H1 (cell line): ENCODE results near the gene C20orf96. TPM values are rescaled to one million over a fixed set of nuclear protein-coding genes. Genes with fewer than 3 reads are reported as not detected.
A peak's percentile ranks its signal among the peaks of the same experiment; 100 is the strongest.

Source experiments
- ATF2 ChIP-seq: IDR thresholded peaks from 2 replicates; pipeline ENCODE4 v1.6.1; 2012; ENCODE audit warnings: low read length, inconsistent platforms
- BCL11A ChIP-seq, 2 experiments: IDR thresholded peaks; one replicate each; pipeline ENCODE4 v1.6.1; 2011; ENCODE audit warnings: low read depth in 2 of 2, low read length in 2 of 2, mild to moderate bottlenecking in 2 of 2
- CHD2 ChIP-seq: IDR thresholded peaks from 2 replicates; pipeline ENCODE4 v1.6.1; 2012; ENCODE audit warnings: low read length, improper control_type of control experiment
- CTCF ChIP-seq, 3 experiments: IDR thresholded peaks; 1 replicate in 2 of 3; 2 replicates in 1 of 3; pipeline versions ENCODE4 v1.5.1 to v1.6.1; 2011; ENCODE audit warnings: low read length in 3 of 3, mild to moderate bottlenecking in 3 of 3, inconsistent platforms in 2 of 3, low read depth in 1 of 3, moderate library complexity in 1 of 3; ENCODE audit not compliant: insufficient read depth in 1 of 3; ENCODE audit errors: control extremely low read depth in 1 of 3
- EP300 ChIP-seq, 2 experiments: IDR thresholded peaks; 1 replicate in 1 of 2; 2 replicates in 1 of 2; pipeline ENCODE4 v1.6.1; 2011 to 2012; ENCODE audit warnings: low read depth in 2 of 2, low read length in 2 of 2, mild to moderate bottlenecking in 2 of 2, borderline replicate concordance in 1 of 2, inconsistent platforms in 1 of 2, moderate library complexity in 1 of 2
- FOSL1 ChIP-seq: IDR thresholded peaks from 2 replicates; pipeline ENCODE4 v1.6.1; 2011; ENCODE audit warnings: mild to moderate bottlenecking, low read depth, low read length, moderate library complexity; ENCODE audit not compliant: insufficient read depth
- GABPA ChIP-seq: IDR thresholded peaks from 2 replicates; pipeline ENCODE4 v1.6.1; 2011; ENCODE audit warnings: mild to moderate bottlenecking, low read length, moderate library complexity, borderline replicate concordance; ENCODE audit not compliant: insufficient read depth
- HDAC2 ChIP-seq, 2 experiments: fragments of 300-600 bp in 1 of 2; sonication (generic) in 1 of 2; IDR thresholded peaks; 2 replicates each; pipeline ENCODE4 v1.6.1; 2011 to 2012; ENCODE audit warnings: low read depth in 2 of 2, low read length in 2 of 2, mild to moderate bottlenecking in 2 of 2, moderate library complexity in 2 of 2, borderline replicate concordance in 1 of 2, inconsistent platforms in 1 of 2
- JUN ChIP-seq: IDR thresholded peaks from 2 replicates; pipeline ENCODE4 v1.6.1; 2011; ENCODE audit warnings: low read depth, mild to moderate bottlenecking, improper control_type of control experiment, low read length
- KDM1A ChIP-seq: fragments of 200-600, 300-600 bp; sonication (generic); IDR thresholded peaks from 2 replicates; pipeline ENCODE4 v1.7.1; 2016; ENCODE audit warnings: mild to moderate bottlenecking, low read length, borderline replicate concordance
- RNF2 ChIP-seq: fragments of 200-900, 300-1000 bp; sonication (generic); IDR thresholded peaks from 2 replicates; pipeline ENCODE4 v1.7.1; 2016; ENCODE audit warnings: borderline replicate concordance, low read depth, mild to moderate bottlenecking, antibody characterized with exemption, low read length; ENCODE audit not compliant: poor library complexity, severe bottlenecking; ENCODE audit errors: missing control alignments
- SAP30 ChIP-seq: fragments of 300-600 bp; sonication (generic); IDR thresholded peaks from 2 replicates; pipeline ENCODE4 v1.7.1; 2012; ENCODE audit warnings: low read length, moderate library complexity, mild to moderate bottlenecking, inconsistent platforms; ENCODE audit not compliant: insufficient read depth, insufficient replicate concordance
- SIX5 ChIP-seq: IDR thresholded peaks from 2 replicates; pipeline ENCODE4 v1.6.1; 2011; ENCODE audit warnings: mild to moderate bottlenecking, low read depth, low read length
- SUZ12 ChIP-seq: fragments of 200-600 bp; sonication (generic); IDR thresholded peaks from 2 replicates; pipeline ENCODE4 v1.6.1; 2012; ENCODE audit warnings: mild to moderate bottlenecking, inconsistent platforms, low read length, moderate library complexity, mixed read lengths
- TAF1 ChIP-seq: IDR thresholded peaks from 2 replicates; pipeline ENCODE4 v1.6.1; 2011; ENCODE audit warnings: mild to moderate bottlenecking, low read depth, low read length
- USF2 ChIP-seq: IDR thresholded peaks from 2 replicates; pipeline ENCODE4 v1.6.1; 2011; ENCODE audit warnings: low read length, improper control_type of control experiment
- YY1 ChIP-seq: IDR thresholded peaks from 2 replicates; pipeline ENCODE4 v1.6.1; 2011; ENCODE audit warnings: low read depth, mild to moderate bottlenecking, low read length
- polyA plus RNA-seq, 7 experiments: library from polyadenylated mRNA; depleted of rRNA in 3 of 7; stranded (reverse) in 5 of 7; unstranded in 2 of 7; fragments of >200 nt in 5 of 7; fragments of 200-250 nt in 2 of 7; gene quantifications; 1 replicate in 5 of 7; 2 replicates in 1 of 7; 4 replicates in 1 of 7; pipeline versions ENCODE4 v1.2.1 to v1.2.3, GENCODE V29; 2011 to 2013; ENCODE audit warnings: missing spikeins in 2 of 7, mixed read lengths in 2 of 7
- total RNA-seq: library from RNA; stranded (reverse); fragmentation: NEBNext Ultra II Directional; extraction: Animal tissue kit (Norgen Biotek cat#: 25700); gene quantifications from 2 replicates; pipeline ENCODE4 v1.2.1, GENCODE V29; 2021

The C20orf96 gene
- total and polyA plus RNA-seq, 2 of the 8 experiments (the other 6 are each of a cell fraction or from before 2014, with no cell fraction given), result 19.2 to 21.0 TPM

- TF ChIP-seq GABPA (no peak), FOSL1 (no peak), SAP30 (peak; percentile 80), KDM1A (no peak), RNF2 (no peak), CHD2 (peak; percentile 85), TAF1 (peak; percentile 53; the same call in 1 of the 2 replicates), JUN (no peak), SIX5 (no peak), CTCF (IDR thresholded peaks at IDR 0.05; ENCODE audit: control extremely low read depth in 1 of 3, insufficient read depth in 1 of 3, low read depth in 1 of 3, low read length in 3 of 3) (peak in 1 of 3 experiments; percentile 38; a peak in 1 of 4 replicates), EP300 (IDR thresholded peaks at IDR 0.05; ENCODE audit: borderline replicate concordance in 1 of 2, low read depth in 2 of 2, low read length in 2 of 2) (no peak), ATF2 (no peak), YY1 (no peak), BCL11A (IDR thresholded peaks at IDR 0.05; ENCODE audit: low read depth in 2 of 2, low read length in 2 of 2) (no peak), HDAC2 (IDR thresholded peaks at IDR 0.05; ENCODE audit: borderline replicate concordance in 1 of 2, low read depth in 2 of 2, low read length in 2 of 2) (no peak), USF2 (no peak), SUZ12 (no peak)
Observed at GRCh38 chr20:290084-290831, at the start of gene C20orf96 (continued).
